Ovary (tissue), 9 donors: Measurements from ENCODE around the gene LENG8. TPM values are rescaled to one million over a fixed set of nuclear protein-coding genes. Genes with fewer than 3 reads are reported as not detected.

Experiments used
- DNase-seq, 5 donors: peaks; one replicate each; pipeline ENCODE4 v3.0.0-alpha.2; 2019 to 2020
- H3K27ac ChIP-seq, 2 donors: fragments of 200-600 bp; one replicate each; pipeline versions ENCODE4 v1.5.1 to v1.8.0; 2019 to 2022
- H3K27me3 ChIP-seq: fragments of 200-600 bp; one replicate; pipeline ENCODE4 v1.8.0; 2022
- H3K36me3 ChIP-seq: fragments of 200-600 bp; sonication (generic); one replicate; pipeline ENCODE4 v1.5.1; 2019
- H3K4me1 ChIP-seq: one replicate; pipeline ENCODE4 v1.8.1; 2013; ENCODE audit warnings: mild to moderate bottlenecking, moderate library complexity; ENCODE audit not compliant: insufficient read depth
- H3K4me3 ChIP-seq: fragments of 200-600 bp; sonication (generic); one replicate; pipeline ENCODE4 v1.5.1; 2017
- H3K9me3 ChIP-seq, 2 donors: fragments of 200-600 bp in 1 of 2; sonication (generic) in 1 of 2; one replicate each; pipeline versions ENCODE4 v1.5.1 to v1.8.1; 2013 to 2019; ENCODE audit warnings: mild to moderate bottlenecking in 1 of 2, moderate library complexity in 1 of 2
- EP300 ChIP-seq: sonication (generic); formaldehyde crosslinking; IDR thresholded peaks from one replicate; pipeline ENCODE4 v1.6.1; 2017; ENCODE audit warnings: antibody characterized with exemption
- POLR2A ChIP-seq: fragments of 450-650 bp; IDR thresholded peaks from one replicate; pipeline ENCODE4 v1.6.1; 2017; ENCODE audit warnings: antibody characterized with exemption, mild to moderate bottlenecking, moderate library complexity
- WGBS, 3 donors: extraction: QIAGEN DNeasy Blood & Tissue Kit in 1 of 3; methylation state at CpG; one replicate each; pipeline versions ENCODE4 v1.1.5 to v1.1.7; 2013 to 2017; 5-methylcytosine and 5-hydroxymethylcytosine counted together
- intact Hi-C, 4 donors: fragments of 100-400 bp; cut with DNase I; formaldehyde crosslinking; loops; one replicate each; pipeline versions ENCODE4 v1.11.0 to v1.15.1; 2022 to 2023
- polyA plus RNA-seq, 2 donors: library from polyadenylated mRNA; stranded (reverse); fragments of 200-250 nt in 1 of 2; fragments of 350-450 nt in 1 of 2; fragmentation: Illumina TruSeq in 1 of 2; extraction: RNeasy Lipid Tissue Mini Kit (QIAGEN cat#74804) in 1 of 2; gene quantifications; one replicate each; pipeline ENCODE4 v1.2.3, GENCODE V29; 2013 to 2014
- total RNA-seq, 7 donors: library from RNA; depleted of rRNA in 2 of 7; stranded (reverse); fragments of >200 nt in 2 of 7; fragmentation: NEBNext Ultra II Directional in 3 of 7; extraction: Animal tissue kit (Norgen Biotek cat#: 25700) in 3 of 7; gene quantifications; one replicate each; pipeline versions ENCODE4 v1.1.0 to v1.2.4, GENCODE V29; 2016 to 2023
- TF ChIP-seq, protein P1 (sequence below), 3 donors: fragments of 450-650 bp in 2 of 3; fragments of 200-600 bp in 1 of 3; IDR thresholded peaks; one replicate each; pipeline versions ENCODE4 v1.5.1 to v1.8.0; 2016 to 2022; ENCODE audit warnings: antibody characterized with exemption in 3 of 3, mild to moderate bottlenecking in 1 of 3
- donor health status: DM: no; HTN: no; CAD: no; lungs with moderate emphysema.
- donor health status: DM: no; HTN: no; CAD: no.
- donor health status: Bipolar disorder and iron deficiency.
- donor health status: DM: yes; HTN: yes; CAD: no.
- donor health status: DM: no; HTN: no; CAD: no.
- donor health status: DM: yes; HTN: yes; CAD: no.

Gene LENG8
- total and polyA plus RNA-seq, 9 donors: 29.9 to 207 (median 136) TPM

DNA sequence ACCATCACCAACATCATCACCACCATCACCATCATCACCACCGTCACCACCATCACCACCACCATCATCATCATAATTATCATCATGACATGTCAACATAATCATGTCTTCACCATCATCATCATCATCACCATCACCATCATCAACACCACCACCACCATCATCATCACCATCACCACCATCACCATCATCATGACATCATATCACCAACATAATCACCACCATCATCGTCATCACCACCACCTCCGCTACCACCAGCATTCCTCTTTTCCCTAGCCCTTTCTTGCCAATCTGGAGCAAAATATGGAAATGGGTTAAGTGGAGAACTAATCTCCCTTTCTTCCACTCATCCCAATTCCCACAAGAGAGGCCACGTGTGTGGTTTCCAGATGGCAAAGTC lies 34.8 kb upstream of the LENG8 start:
- H3K4me1 ChIP-seq: no peaks in the 10 kb centered on the region
- no peaks in the 10 kb centered on the region for H3K27me3 ChIP-seq
- H3K4me3 ChIP-seq: no peak overlapping the region
- no peaks in the 10 kb centered on the region for H3K9me3 ChIP-seq
- no peaks in the 10 kb centered on the region for H3K36me3 ChIP-seq
- 88 to 93% (median 92%) methylated on average over 4 of the region's 4 CpGs for WGBS, 3 donors
- no peak for DNase-seq
- TF ChIP-seq POLR2A (no peak), EP300 (no peak)
- TF ChIP-seq, protein P1, sequence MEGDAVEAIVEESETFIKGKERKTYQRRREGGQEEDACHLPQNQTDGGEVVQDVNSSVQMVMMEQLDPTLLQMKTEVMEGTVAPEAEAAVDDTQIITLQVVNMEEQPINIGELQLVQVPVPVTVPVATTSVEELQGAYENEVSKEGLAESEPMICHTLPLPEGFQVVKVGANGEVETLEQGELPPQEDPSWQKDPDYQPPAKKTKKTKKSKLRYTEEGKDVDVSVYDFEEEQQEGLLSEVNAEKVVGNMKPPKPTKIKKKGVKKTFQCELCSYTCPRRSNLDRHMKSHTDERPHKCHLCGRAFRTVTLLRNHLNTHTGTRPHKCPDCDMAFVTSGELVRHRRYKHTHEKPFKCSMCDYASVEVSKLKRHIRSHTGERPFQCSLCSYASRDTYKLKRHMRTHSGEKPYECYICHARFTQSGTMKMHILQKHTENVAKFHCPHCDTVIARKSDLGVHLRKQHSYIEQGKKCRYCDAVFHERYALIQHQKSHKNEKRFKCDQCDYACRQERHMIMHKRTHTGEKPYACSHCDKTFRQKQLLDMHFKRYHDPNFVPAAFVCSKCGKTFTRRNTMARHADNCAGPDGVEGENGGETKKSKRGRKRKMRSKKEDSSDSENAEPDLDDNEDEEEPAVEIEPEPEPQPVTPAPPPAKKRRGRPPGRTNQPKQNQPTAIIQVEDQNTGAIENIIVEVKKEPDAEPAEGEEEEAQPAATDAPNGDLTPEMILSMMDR (IDR thresholded peaks at IDR 0.05): no peak
- intact Hi-C loops: no loop called here
- no peak overlapping the region for H3K27ac ChIP-seq

- Histone ChIP-seq H3K4me3 (no peak within 1 kb of the TSS), H3K27ac (no peak within 1 kb of the TSS), H3K36me3 (no peaks in the 10 kb centered on the region), H3K9me3 (no peaks in the 10 kb centered on the region), H3K4me1 (no peaks in the 10 kb centered on the region), H3K27me3 (no peaks in the 10 kb centered on the region)
- intact Hi-C loops: no loop called here
- no peak for DNase-seq
- WGBS, 3 donors: 1 to 3% (median 2%) methylated on average over 45 to 68 of the region's 68 CpGs
- TF ChIP-seq POLR2A (no peak), EP300 (no peak)
- TF ChIP-seq, protein P1 (IDR thresholded peaks at IDR 0.05): no peak
Measured at GRCh38 chr19:54415208-54415900, 33.6 kb upstream of the LENG8 start, which contains the start of gene TTYH1. TSS of gene TTYH1 (plus strand) at chr19:54415464. CDS start at chr19:54415553, 89 bp downstream.

DNA sequence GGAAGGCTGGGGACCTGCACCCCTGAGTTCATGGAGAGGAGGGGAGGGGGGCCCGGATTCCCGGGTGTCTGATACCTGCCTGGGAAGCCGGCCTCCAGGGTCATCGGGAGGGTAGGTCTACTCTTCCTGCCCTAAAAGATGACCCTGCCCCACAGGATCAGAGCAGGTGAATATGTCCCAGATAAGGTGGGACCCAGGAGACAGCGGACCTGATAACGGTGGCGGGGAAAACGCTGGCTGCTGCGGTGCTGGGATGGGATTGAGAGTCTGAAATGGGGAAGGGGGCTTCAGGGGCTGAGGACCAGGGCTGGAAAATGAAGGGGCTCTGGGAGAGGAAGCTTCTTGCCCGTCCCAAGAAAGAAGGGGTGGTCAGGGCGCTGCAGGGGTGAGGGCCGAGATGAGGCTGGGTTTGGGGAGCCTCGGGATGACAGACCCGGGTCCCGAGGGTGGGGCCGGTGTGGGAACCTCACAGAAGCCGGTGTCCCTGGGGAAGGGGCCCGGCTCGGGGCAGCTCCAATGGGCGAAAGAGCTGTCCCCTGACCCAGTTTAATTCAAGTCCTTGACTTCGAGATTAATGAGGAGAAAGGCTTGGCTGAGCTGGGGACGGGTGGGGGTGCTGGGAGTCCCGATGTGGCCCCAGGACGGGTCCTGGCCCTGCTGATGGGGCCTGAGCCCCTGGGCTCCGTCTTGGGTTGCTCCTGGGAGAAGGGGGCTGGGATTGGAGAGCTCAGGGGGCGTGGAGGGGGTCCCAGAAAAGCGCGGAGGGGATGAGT lies 32.9 kb upstream of the LENG8 start:
- no peaks in the 10 kb centered on the region for H3K9me3 ChIP-seq
- intact Hi-C loops: no loop called here
- H3K4me3 ChIP-seq: no peak overlapping the region
- WGBS, 3 donors: 2 to 5% (median 3%) methylated on average over 27 to 28 of the region's 28 CpGs
- H3K27ac ChIP-seq: no peak overlapping the region
- H3K36me3 ChIP-seq: no peaks in the 10 kb centered on the region
- no peak for DNase-seq
- TF ChIP-seq, protein P1 (IDR thresholded peaks at IDR 0.05): no peak
- no peak for TF ChIP-seq EP300
- TF ChIP-seq POLR2A: no peak
- peaks cover 3% of the 10 kb centered on the region for H3K4me1 ChIP-seq
- no peaks in the 10 kb centered on the region for H3K27me3 ChIP-seq

DNA sequence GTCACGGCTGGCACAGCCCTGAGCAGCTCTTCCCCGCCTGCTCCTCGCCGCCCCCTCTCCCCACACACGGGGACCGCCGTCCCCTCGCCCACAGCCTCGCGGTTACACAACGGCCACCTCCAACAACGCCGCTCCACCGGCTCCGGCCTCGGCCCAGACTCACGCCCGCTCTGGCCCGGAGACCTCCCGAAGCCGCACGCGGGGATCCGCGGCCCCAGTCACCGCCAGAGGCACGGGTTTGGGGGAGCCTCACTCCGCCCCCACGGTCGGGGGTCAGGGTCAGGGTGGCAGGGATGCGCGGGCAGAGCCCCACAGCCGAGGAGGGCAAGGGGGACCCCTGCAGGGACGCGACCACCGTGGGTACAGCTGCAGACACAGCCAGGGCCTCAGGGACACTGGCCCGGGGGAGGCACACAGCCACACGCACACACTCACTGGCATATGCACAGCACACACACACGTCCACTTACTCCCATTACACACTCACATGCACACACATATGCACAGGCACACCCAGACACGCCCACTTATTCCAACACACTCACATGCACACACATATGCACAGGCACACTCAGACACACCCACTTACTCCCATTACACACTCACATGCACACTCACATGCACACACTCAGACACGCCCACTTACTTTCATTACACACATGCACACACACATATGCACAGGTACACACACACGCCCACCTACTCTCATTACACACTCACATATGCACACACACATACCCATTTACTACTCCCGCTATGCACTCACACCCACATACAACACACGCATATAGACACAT lies 32.1 kb upstream of the LENG8 start:
- Histone ChIP-seq H3K4me3 (no peak overlapping the region), H3K9me3 (no peaks in the 10 kb centered on the region), H3K36me3 (no peaks in the 10 kb centered on the region), H3K27ac (no peak overlapping the region), H3K4me1 (peaks cover 3% of the 10 kb centered on the region), H3K27me3 (no peaks in the 10 kb centered on the region)
- no peak for DNase-seq
- intact Hi-C loops: no loop called here
- WGBS, 3 donors: 20 to 32% (median 25%) methylated on average over 34 to 44 of the region's 44 CpGs
- TF ChIP-seq EP300 (no peak), POLR2A (no peak)
- TF ChIP-seq, protein P1 (IDR thresholded peaks at IDR 0.05): no peak
